GM12892 (cell line): Measurements from ENCODE around the gene TLX2.

Source experiments
- POLR2A ChIP-seq: IDR thresholded peaks from 2 replicates; pipeline ENCODE4 v1.6.1; 2011; ENCODE audit warnings: low read depth, low read length, control low read depth
- POLR2AphosphoS5 ChIP-seq: IDR thresholded peaks from 2 replicates; pipeline ENCODE4 v1.6.1; 2011; ENCODE audit warnings: low read depth, low read length, control low read depth
- TAF1 ChIP-seq: IDR thresholded peaks from 2 replicates; pipeline ENCODE4 v1.6.1; 2011; ENCODE audit warnings: low read depth, mild to moderate bottlenecking, control low read depth, low read length, borderline replicate concordance

GRCh38 chr2:74531666-74532065 is 17.4 kb downstream of the TLX2 start:
- TF ChIP-seq POLR2A: no peak
- no peak for TF ChIP-seq POLR2AphosphoS5
- no peak for TF ChIP-seq TAF1
